Coronary artery (tissue), 2 donors: ENCODE data around the gene GMCL2.

Experiments used
- DNase-seq: peaks from one replicate; pipeline ENCODE4 v3.0.0-alpha.2; 2017; ENCODE audit warnings: low spot score
- H3K27ac ChIP-seq, 2 donors: fragments of 200-600 bp; sonication (generic); one replicate each; pipeline ENCODE4 v1.5.1; 2016 to 2019
- H3K4me3 ChIP-seq: fragments of 200-600 bp; sonication (generic); 2 replicates; pipeline ENCODE4 v1.5.1; 2016; ENCODE audit warnings: mild to moderate bottlenecking, moderate library complexity
- CTCF ChIP-seq: fragments of 200-600 bp; sonication (generic); IDR thresholded peaks from one replicate; pipeline ENCODE4 v1.5.1; 2019; ENCODE audit warnings: antibody characterized with exemption

GMCL2 gene

GRCh38 chr5:178163772-178164735, 23.1 kb downstream of the GMCL2 start:
- peak; percentile 86 for DNase-seq
- Histone ChIP-seq H3K4me3 (peak overlapping the region; percentile 53), H3K27ac (no peak overlapping the region)
- TF ChIP-seq CTCF: peak; percentile 99

GRCh38 chr5:178162481-178162880, 24.7 kb downstream of the GMCL2 start:
- Histone ChIP-seq H3K27ac (no peak overlapping the region), H3K4me3 (no peak overlapping the region)
- DNase-seq: no peak
- TF ChIP-seq CTCF: no peak

GRCh38 chr5:178160176-178160575, 27.0 kb downstream of the GMCL2 start:
- no peak for TF ChIP-seq CTCF
- no peak for DNase-seq
- no peak overlapping the region for H3K27ac ChIP-seq
- no peak overlapping the region for H3K4me3 ChIP-seq

GRCh38 chr5:178155065-178155464, 32.1 kb downstream of the GMCL2 start:
- DNase-seq: no peak
- Histone ChIP-seq H3K27ac (no peak overlapping the region), H3K4me3 (no peak overlapping the region)
- no peak for TF ChIP-seq CTCF

GRCh38 chr5:178153530-178154340, 33.4 kb downstream of the GMCL2 start, which contains the start of gene NHP2:
Gene NHP2, minus strand, starts transcription at chr5:178153885. Its CDS starts 68 bp downstream, at chr5:178153817.
- Histone ChIP-seq H3K4me3 (peak within 1 kb of the TSS; percentile 76), H3K27ac (peak within 1 kb of the TSS; percentile 57 to 78)
- no peak for TF ChIP-seq CTCF
- DNase-seq: peak; percentile 99

GRCh38 chr5:178152491-178153444, 34.4 kb downstream of the GMCL2 start:
- peak overlapping the region; percentile 57 to 78 for H3K27ac ChIP-seq
- no peak for TF ChIP-seq CTCF
- peak overlapping the region; percentile 76 for H3K4me3 ChIP-seq
- no peak for DNase-seq
